ENCODE results near the gene POLR2J. TPM values are rescaled to one million over a fixed set of nuclear protein-coding genes. Genes with fewer than 3 reads are reported as not detected.

POLR2J gene
- total and polyA plus RNA-seq, 2 experiments from 2014 or later: 15.5 to 77.7 TPM

GRCh38 chr7:102436118-102436517, 42.6 kb downstream of the POLR2J start:
- H3F3A ChIP-seq (ENCODE audit: insufficient read depth): peaks cover 14% of the 10 kb centered on the region
- H3K4me2 ChIP-seq (ENCODE audit: unreplicated experiment): no peak overlapping the region
- no peak overlapping the region for H3K9ac ChIP-seq
- no peak overlapping the region for H3K4me3 ChIP-seq
- no peaks in the 10 kb centered on the region for H3K9me2 ChIP-seq (ENCODE audit: insufficient read depth)
- H3K79me2 ChIP-seq (ENCODE audit: insufficient read depth): peaks cover 17% of the 10 kb centered on the region
- no peak for TF ChIP-seq EZH2phosphoT487 (IDR thresholded peaks at IDR 0.05; ENCODE audit: insufficient read depth, low read depth)
- no peak for TF ChIP-seq EZH2 (IDR thresholded peaks at IDR 0.05; ENCODE audit: insufficient read depth, poor library complexity, severe bottlenecking)
- DNase-seq: no peak
- WGBS, 2 experiments (ENCODE audit: low coverage in 1 of 2, low lambda C conversion rate in 2 of 2, missing lambda C conversion rate in 2 of 2): 88 to 95% methylated on average over 10 of the region's 10 CpGs
- H3K36me3 ChIP-seq (ENCODE audit: low read depth): no peaks in the 10 kb centered on the region
- 0 out of 2 replicates have a peak, but pooled peaks cover 8% of the 10 kb centered on the region for H3K4me1 ChIP-seq (ENCODE audit: insufficient read depth)
- no peaks in the 10 kb centered on the region for H3K27me3 ChIP-seq (replicated peaks; ENCODE audit: insufficient read depth)
- no peaks in the 10 kb centered on the region for H3K9me3 ChIP-seq (ENCODE audit: low read depth)
- H3K27ac ChIP-seq: no peak overlapping the region
- in situ Hi-C loops (cut with MboI): no loop called here
- H2AFZ ChIP-seq: no peak overlapping the region
- no peaks in the 10 kb centered on the region for H4K20me1 ChIP-seq (ENCODE audit: insufficient read depth)

GRCh38 chr7:102434039-102434486, 44.7 kb downstream of the POLR2J start:
- peak overlapping the region; percentile 93 for H3K4me2 ChIP-seq (ENCODE audit: unreplicated experiment)
- WGBS, 2 experiments (ENCODE audit: low coverage in 1 of 2, low lambda C conversion rate in 2 of 2, missing lambda C conversion rate in 2 of 2): 17 to 21% methylated on average over 9 of the region's 9 CpGs
- H3K4me3 ChIP-seq: peak overlapping the region; percentile 89
- in situ Hi-C loops (cut with MboI): no loop called here
- H3K79me2 ChIP-seq (ENCODE audit: insufficient read depth): peaks cover 17% of the 10 kb centered on the region
- H3K27ac ChIP-seq: peak overlapping the region; percentile 37
- TF ChIP-seq EZH2 (IDR thresholded peaks at IDR 0.05; ENCODE audit: insufficient read depth, poor library complexity, severe bottlenecking) (no peak), EZH2phosphoT487 (IDR thresholded peaks at IDR 0.05; ENCODE audit: insufficient read depth, low read depth) (no peak)
- no peaks in the 10 kb centered on the region for H3K27me3 ChIP-seq (replicated peaks; ENCODE audit: insufficient read depth)
- H3K9ac ChIP-seq: peak overlapping the region; percentile 93
- no peaks in the 10 kb centered on the region for H3K4me1 ChIP-seq (ENCODE audit: insufficient read depth)
- H3F3A ChIP-seq (ENCODE audit: insufficient read depth): peaks cover 25% of the 10 kb centered on the region
- DNase-seq: no peak
- H3K36me3 ChIP-seq (ENCODE audit: low read depth): no peaks in the 10 kb centered on the region
- no peaks in the 10 kb centered on the region for H3K9me2 ChIP-seq (ENCODE audit: insufficient read depth)
- no peaks in the 10 kb centered on the region for H3K9me3 ChIP-seq (ENCODE audit: low read depth)
- H4K20me1 ChIP-seq (ENCODE audit: insufficient read depth): no peaks in the 10 kb centered on the region
- H2AFZ ChIP-seq: peak overlapping the region; percentile 95

- peaks cover 17% of the 10 kb centered on the region for H3K79me2 ChIP-seq (ENCODE audit: insufficient read depth)
- no peaks in the 10 kb centered on the region for H3K4me1 ChIP-seq (ENCODE audit: insufficient read depth)
- H2AFZ ChIP-seq: peak within 1 kb of the TSS; percentile 95
- peak within 1 kb of the TSS; percentile 37 for H3K27ac ChIP-seq
- no peaks in the 10 kb centered on the region for H3K9me2 ChIP-seq (ENCODE audit: insufficient read depth)
- H3K4me3 ChIP-seq: peak within 1 kb of the TSS; percentile 89
- no peaks in the 10 kb centered on the region for H3K27me3 ChIP-seq (replicated peaks; ENCODE audit: insufficient read depth)
- in situ Hi-C loops (cut with MboI): no loop called here
- H3K9ac ChIP-seq: peak within 1 kb of the TSS; percentile 93
- DNase-seq: peak; percentile 90
- WGBS, 2 experiments (ENCODE audit: low coverage in 1 of 2, low lambda C conversion rate in 2 of 2, missing lambda C conversion rate in 2 of 2): 2 to 5% methylated on average over 7 to 68 of the region's 90 CpGs
- peak within 1 kb of the TSS; percentile 93 for H3K4me2 ChIP-seq (ENCODE audit: unreplicated experiment)
- TF ChIP-seq EZH2phosphoT487 (IDR thresholded peaks at IDR 0.05; ENCODE audit: insufficient read depth, low read depth) (no peak), EZH2 (IDR thresholded peaks at IDR 0.05; ENCODE audit: insufficient read depth, poor library complexity, severe bottlenecking) (no peak)
- H4K20me1 ChIP-seq (ENCODE audit: insufficient read depth): no peaks in the 10 kb centered on the region
- peaks cover 25% of the 10 kb centered on the region for H3F3A ChIP-seq (ENCODE audit: insufficient read depth)
- no peaks in the 10 kb centered on the region for H3K9me3 ChIP-seq (ENCODE audit: low read depth)
- no peaks in the 10 kb centered on the region for H3K36me3 ChIP-seq (ENCODE audit: low read depth)
These were observed 45.3 kb downstream of the POLR2J start, which contains the start of gene ORAI2 for GRCh38 chr7:102433219-102434038. Gene ORAI2 (plus strand): TSS chr7:102433575. CDS start chr7:102438957, 5,382 bp downstream.

- peak overlapping the region; percentile 89 for H3K4me3 ChIP-seq
- in situ Hi-C loops (cut with MboI): no loop called here
- no peaks in the 10 kb centered on the region for H3K27me3 ChIP-seq (replicated peaks; ENCODE audit: insufficient read depth)
- H3K9me3 ChIP-seq (ENCODE audit: low read depth): no peaks in the 10 kb centered on the region
- H4K20me1 ChIP-seq (ENCODE audit: insufficient read depth): no peaks in the 10 kb centered on the region
- H3K27ac ChIP-seq: no peak overlapping the region
- peaks cover 25% of the 10 kb centered on the region for H3F3A ChIP-seq (ENCODE audit: insufficient read depth)
- TF ChIP-seq EZH2 (IDR thresholded peaks at IDR 0.05; ENCODE audit: insufficient read depth, poor library complexity, severe bottlenecking): no peak
- no peak for TF ChIP-seq EZH2phosphoT487 (IDR thresholded peaks at IDR 0.05; ENCODE audit: insufficient read depth, low read depth)
- peak overlapping the region; percentile 55 for H3K4me2 ChIP-seq (ENCODE audit: unreplicated experiment)
- peaks cover 17% of the 10 kb centered on the region for H3K79me2 ChIP-seq (ENCODE audit: insufficient read depth)
- H3K9me2 ChIP-seq (ENCODE audit: insufficient read depth): no peaks in the 10 kb centered on the region
- no peaks in the 10 kb centered on the region for H3K36me3 ChIP-seq (ENCODE audit: low read depth)
- H2AFZ ChIP-seq: peak overlapping the region; percentile 72
- WGBS, 2 experiments (ENCODE audit: low coverage in 1 of 2, low lambda C conversion rate in 2 of 2, missing lambda C conversion rate in 2 of 2): 36 to 37% methylated on average over 21 to 27 of the region's 27 CpGs
- H3K4me1 ChIP-seq (ENCODE audit: insufficient read depth): no peaks in the 10 kb centered on the region
- peak; percentile 42 for DNase-seq
- H3K9ac ChIP-seq: peak overlapping the region; percentile 93
These were observed 46.1 kb downstream of the POLR2J start for GRCh38 chr7:102432442-102433218.

All from GM23248 (cell line).